Adrenal gland (tissue), 12 donors: Measurements from ENCODE around the gene XPR1. TPM values are rescaled to one million over a fixed set of nuclear protein-coding genes. Genes with fewer than 3 reads are reported as not detected.

Source experiments
- DNase-seq, 7 donors: peaks; one replicate each; pipeline ENCODE4 v3.0.0-alpha.2; 2019 to 2020
- H3K27ac ChIP-seq, 5 donors: fragments of 200-600 bp; sonication (generic) in 4 of 5; 1 replicate in 3 of 5; 2 replicates in 2 of 5; pipeline versions ENCODE4 v1.5.1 to v1.8.0; 2016 to 2020; ENCODE audit warnings: mild to moderate bottlenecking in 1 of 5
- H3K27me3 ChIP-seq: fragments of 200-600 bp; 2 replicates; pipeline ENCODE4 v1.8.0; 2021
- H3K36me3 ChIP-seq, 2 donors: fragments of 200-600 bp; replicated peaks in 1 of 2; 1 replicate in 1 of 2; 2 replicates in 1 of 2; pipeline versions ENCODE4 v1.5.1 to v1.8.0; 2018 to 2022
- H3K4me1 ChIP-seq, 2 donors: fragments of 200-600 bp; replicated peaks in 1 of 2; 1 replicate in 1 of 2; 2 replicates in 1 of 2; pipeline versions ENCODE4 v1.5.1 to v1.8.0; 2018 to 2021
- H3K4me3 ChIP-seq, 4 donors: fragments of 200-600 bp; sonication (generic) in 3 of 4; one replicate each; pipeline ENCODE4 v1.5.1; 2016 to 2018
- H3K9me3 ChIP-seq, 3 donors: fragments of 200-600 bp; sonication (generic) in 1 of 3; replicated peaks in 1 of 3; 1 replicate in 2 of 3; 2 replicates in 1 of 3; pipeline versions ENCODE4 v1.5.1 to v1.8.0; 2016 to 2021
- CTCF ChIP-seq, 6 experiments: fragments of 450-650 bp in 4 of 6; fragments of 200-600 bp in 2 of 6; sonication (generic) in 1 of 6; IDR thresholded peaks; 1 replicate in 5 of 6; 2 replicates in 1 of 6; pipeline versions ENCODE4 v1.5.1 to v1.8.0; 2016 to 2021; ENCODE audit warnings: antibody characterized with exemption in 6 of 6, mild to moderate bottlenecking in 2 of 6, moderate library complexity in 1 of 6
- POLR2A ChIP-seq, 2 donors: fragments of 450-650 bp; IDR thresholded peaks; one replicate each; pipeline ENCODE4 v1.6.1; 2017; ENCODE audit warnings: antibody characterized with exemption in 2 of 2, mild to moderate bottlenecking in 2 of 2, moderate library complexity in 1 of 2
- WGBS, 4 donors: extraction: QIAGEN DNeasy Blood & Tissue Kit in 2 of 4; methylation state at CpG; one replicate each; pipeline versions ENCODE4 v1.1.5 to v1.1.7; 2013 to 2017; 5-methylcytosine and 5-hydroxymethylcytosine counted together
- intact Hi-C, 2 donors: fragments of 100-400 bp; cut with DNase I; formaldehyde crosslinking; loops; one replicate each; pipeline versions ENCODE4 v1.14.1 to v1.15.0; 2022 to 2023
- polyA plus RNA-seq, 3 donors: library from polyadenylated mRNA; stranded (reverse); fragments of 200-250 nt in 2 of 3; fragments of 350-450 nt in 1 of 3; fragmentation: Illumina TruSeq in 1 of 3; extraction: RNeasy Lipid Tissue Mini Kit (QIAGEN cat#74804) in 1 of 3; gene quantifications; one replicate each; pipeline ENCODE4 v1.2.3, GENCODE V29; 2013 to 2014
- total RNA-seq, 9 donors: library from RNA; depleted of rRNA in 4 of 9; stranded (reverse); fragments of >200 nt in 4 of 9; fragments of 120-200 nt in 1 of 9; fragmentation: NEBNext Ultra II Directional in 1 of 9; extraction: Animal tissue kit (Norgen Biotek cat#: 25700) in 1 of 9; gene quantifications; one replicate each; pipeline versions ENCODE4 v1.1.0 to v1.2.4, GENCODE V29; 2013 to 2023
- donor health status: healthy with polysubstance abuse.
- donor health status: Bipolar disorder and iron deficiency.
- donor health status: DM: yes; HTN: yes; CAD: no.
- donor health status: DM: no; HTN: no; CAD: no.
- donor health status: DM: no; HTN: no; CAD: no.
- donor health status: DM: yes; HTN: yes; CAD: no.

Gene XPR1
- total and polyA plus RNA-seq, 12 donors = 4.8 to 53.0 (median 24.1) TPM

- no peaks in the 10 kb centered on the region for H3K27me3 ChIP-seq
- intact Hi-C loops = no loop called here
- no peak overlapping the region for H3K27ac ChIP-seq
- TF ChIP-seq POLR2A (IDR thresholded peaks at IDR 0.05) (no peak), CTCF (IDR thresholded peaks at IDR 0.05) (no peak)
- H3K4me1 ChIP-seq = no peaks in the 10 kb centered on the region
- H3K4me3 ChIP-seq = no peak overlapping the region
- peaks cover 0 to 9% (median 4%) of the 10 kb centered on the region in 3 donors for H3K9me3 ChIP-seq
- no peak for DNase-seq
- H3K36me3 ChIP-seq = no peaks in the 10 kb centered on the region
These were observed 110.8 kb downstream of the XPR1 start for GRCh38 chr1:180742663-180743062.

GRCh38 chr1:180743868-180744267 is 112.0 kb downstream of the XPR1 start:
- H3K36me3 ChIP-seq = no peaks in the 10 kb centered on the region
- TF ChIP-seq POLR2A (IDR thresholded peaks at IDR 0.05) (no peak), CTCF (IDR thresholded peaks at IDR 0.05) (no peak)
- H3K9me3 ChIP-seq = peaks cover 0 to 9% (median 4%) of the 10 kb centered on the region in 3 donors
- H3K27me3 ChIP-seq = no peaks in the 10 kb centered on the region
- no peak overlapping the region for H3K4me3 ChIP-seq
- intact Hi-C loops = no loop called here
- no peak for DNase-seq
- no peak overlapping the region for H3K27ac ChIP-seq
- H3K4me1 ChIP-seq = no peaks in the 10 kb centered on the region

GRCh38 chr1:180745098-180745497 is 113.3 kb downstream of the XPR1 start:
- H3K9me3 ChIP-seq = peaks cover 0 to 9% (median 9%) of the 10 kb centered on the region in 3 donors
- intact Hi-C loops = no loop called here

GRCh38 chr1:180751921-180752320 is 120.1 kb downstream of the XPR1 start:
- intact Hi-C loops = no loop called here
- no peak for TF ChIP-seq POLR2A (IDR thresholded peaks at IDR 0.05)
- TF ChIP-seq CTCF (IDR thresholded peaks at IDR 0.05) = no peak
- Histone ChIP-seq H3K9me3 (peaks cover 0 to 4% (median 0%) of the 10 kb centered on the region in 3 donors), H3K36me3 (no peaks in the 10 kb centered on the region), H3K4me1 (no peaks in the 10 kb centered on the region), H3K27ac (no peak overlapping the region), H3K27me3 (no peaks in the 10 kb centered on the region), H3K4me3 (no peak overlapping the region)
- 89 to 96% (median 94%) methylated on average over 2 of the region's 2 CpGs for WGBS, 4 donors
- no peak for DNase-seq

More at GRCh38 chr1:180745098-180745497, 113.3 kb downstream of the XPR1 start:
- Histone ChIP-seq H3K36me3 (no peaks in the 10 kb centered on the region), H3K27ac (no peak overlapping the region), H3K4me1 (no peaks in the 10 kb centered on the region), H3K4me3 (no peak overlapping the region), H3K27me3 (no peaks in the 10 kb centered on the region)
- WGBS, 4 donors = 95 to 96% (median 96%) methylated on average over 6 of the region's 6 CpGs
- TF ChIP-seq POLR2A (IDR thresholded peaks at IDR 0.05) = no peak
- no peak for TF ChIP-seq CTCF (IDR thresholded peaks at IDR 0.05)
- no peak for DNase-seq
